Thyroid gland (tissue), 4 donors: ENCODE results near the gene MIAT. TPM values are rescaled to one million over a fixed set of nuclear protein-coding genes. Genes with fewer than 3 reads are reported as not detected.

ENCODE experiments used
- DNase-seq, 2 donors: peaks; one replicate each; pipeline ENCODE4 v3.0.0-alpha.2; 2019
- H3K27ac ChIP-seq, 3 donors: fragments of 200-600 bp; sonication (generic); 1 replicate in 2 of 3; 2 replicates in 1 of 3; pipeline ENCODE4 v1.5.1; 2016 to 2019; ENCODE audit warnings: mild to moderate bottlenecking in 1 of 3, moderate library complexity in 1 of 3
- H3K27me3 ChIP-seq: fragments of 200-600 bp; sonication (generic); one replicate; pipeline ENCODE4 v1.5.1; 2019
- H3K36me3 ChIP-seq, 2 donors: fragments of 200-600 bp; sonication (generic); one replicate each; pipeline ENCODE4 v1.5.1; 2016 to 2019
- H3K4me1 ChIP-seq, 2 donors: fragments of 200-600 bp; sonication (generic); one replicate each; pipeline ENCODE4 v1.5.1; 2017 to 2019
- H3K4me3 ChIP-seq, 3 donors: fragments of 200-600 bp; sonication (generic); replicated peaks in 1 of 3; 1 replicate in 2 of 3; 2 replicates in 1 of 3; pipeline ENCODE4 v1.5.1; 2016; ENCODE audit warnings: mild to moderate bottlenecking in 1 of 3
- H3K9me3 ChIP-seq: fragments of 200-600 bp; sonication (generic); one replicate; pipeline ENCODE4 v1.5.1; 2017
- POLR2A ChIP-seq, 2 donors: fragments of 450-650 bp; IDR thresholded peaks; one replicate each; pipeline ENCODE4 v1.6.1; 2017; ENCODE audit warnings: antibody characterized with exemption in 2 of 2, mild to moderate bottlenecking in 2 of 2, moderate library complexity in 1 of 2
- WGBS, 2 donors: methylation state at CpG; one replicate each; pipeline ENCODE4 v1.1.5; 2017; 5-methylcytosine and 5-hydroxymethylcytosine counted together
- intact Hi-C: fragments of 100-400 bp; cut with DNase I; formaldehyde crosslinking; loops from one replicate; pipeline ENCODE4 v1.15.1; 2023
- total RNA-seq, 4 donors: library from RNA; depleted of rRNA; stranded (reverse); fragments of >200 nt; gene quantifications; one replicate each; pipeline ENCODE4 v1.2.3, GENCODE V29; 2016
- TF ChIP-seq, protein P1 (sequence below), 6 experiments: fragments of 200-600 bp in 3 of 6; fragments of 450-650 bp in 3 of 6; sonication (generic) in 3 of 6; IDR thresholded peaks; one replicate each; pipeline ENCODE4 v1.5.1; 2016 to 2019; ENCODE audit warnings: antibody characterized with exemption in 6 of 6, mild to moderate bottlenecking in 2 of 6, inconsistent platforms in 1 of 6, moderate library complexity in 1 of 6

Gene MIAT
- total RNA-seq, 4 donors from 2014 or later, result 0.67 to 2.6 (median 1.2) TPM

DNA sequence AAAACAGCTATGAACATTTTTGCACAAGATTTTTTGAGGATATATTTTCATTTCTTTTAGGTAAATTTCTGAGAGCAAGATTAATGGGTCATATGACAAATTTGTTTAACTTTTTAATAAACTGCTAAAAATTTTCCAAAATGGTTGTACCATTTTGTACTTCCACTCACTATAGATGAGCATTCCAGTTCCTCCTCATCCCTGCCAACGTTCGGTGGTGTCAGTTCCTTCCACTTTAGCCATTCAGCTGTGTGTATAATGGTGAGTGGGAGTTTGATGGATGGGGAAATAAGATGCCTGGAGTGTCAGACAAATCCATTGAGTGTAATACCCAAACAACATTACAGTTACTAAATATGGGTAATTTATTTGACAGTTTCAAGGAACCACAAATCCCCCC lies 49.7 kb downstream of the MIAT start:
- Histone ChIP-seq H3K27me3 (no peaks in the 10 kb centered on the region), H3K36me3 (no peaks in the 10 kb centered on the region), H3K9me3 (no peaks in the 10 kb centered on the region), H3K27ac (peak overlapping the region in 1 of 3 donors; percentile 25), H3K4me3 (no peak overlapping the region), H3K4me1 (no peaks in the 10 kb centered on the region)
- intact Hi-C loops, result no loop called here
- 98 to 99% methylated on average over 2 of the region's 2 CpGs for WGBS, 2 donors
- TF ChIP-seq, protein P1, sequence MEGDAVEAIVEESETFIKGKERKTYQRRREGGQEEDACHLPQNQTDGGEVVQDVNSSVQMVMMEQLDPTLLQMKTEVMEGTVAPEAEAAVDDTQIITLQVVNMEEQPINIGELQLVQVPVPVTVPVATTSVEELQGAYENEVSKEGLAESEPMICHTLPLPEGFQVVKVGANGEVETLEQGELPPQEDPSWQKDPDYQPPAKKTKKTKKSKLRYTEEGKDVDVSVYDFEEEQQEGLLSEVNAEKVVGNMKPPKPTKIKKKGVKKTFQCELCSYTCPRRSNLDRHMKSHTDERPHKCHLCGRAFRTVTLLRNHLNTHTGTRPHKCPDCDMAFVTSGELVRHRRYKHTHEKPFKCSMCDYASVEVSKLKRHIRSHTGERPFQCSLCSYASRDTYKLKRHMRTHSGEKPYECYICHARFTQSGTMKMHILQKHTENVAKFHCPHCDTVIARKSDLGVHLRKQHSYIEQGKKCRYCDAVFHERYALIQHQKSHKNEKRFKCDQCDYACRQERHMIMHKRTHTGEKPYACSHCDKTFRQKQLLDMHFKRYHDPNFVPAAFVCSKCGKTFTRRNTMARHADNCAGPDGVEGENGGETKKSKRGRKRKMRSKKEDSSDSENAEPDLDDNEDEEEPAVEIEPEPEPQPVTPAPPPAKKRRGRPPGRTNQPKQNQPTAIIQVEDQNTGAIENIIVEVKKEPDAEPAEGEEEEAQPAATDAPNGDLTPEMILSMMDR (IDR thresholded peaks at IDR 0.05), result no peak
- TF ChIP-seq POLR2A (IDR thresholded peaks at IDR 0.05), result no peak
- DNase-seq, result no peak

DNA sequence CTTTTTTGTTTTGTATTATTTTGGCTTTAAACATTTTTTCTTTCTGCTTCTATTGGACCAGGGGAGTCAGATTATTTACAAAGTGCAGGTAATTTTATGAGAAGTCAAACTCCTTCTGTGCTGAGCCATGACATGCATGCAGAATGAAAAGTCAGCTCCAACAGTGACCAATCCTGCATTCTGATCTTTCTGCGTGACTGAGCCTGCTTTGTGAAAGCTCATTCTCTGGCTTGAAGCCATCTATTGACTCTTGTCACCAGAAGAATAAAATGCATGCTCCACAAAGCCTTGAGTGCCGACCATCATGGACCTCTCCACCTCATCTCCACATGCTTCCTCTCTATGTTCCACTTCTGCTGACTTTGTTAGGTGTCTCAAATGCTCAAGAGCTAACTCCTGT lies 50.2 kb downstream of the MIAT start:
- Histone ChIP-seq H3K36me3 (no peaks in the 10 kb centered on the region), H3K4me3 (no peak overlapping the region), H3K27me3 (no peaks in the 10 kb centered on the region), H3K4me1 (no peaks in the 10 kb centered on the region), H3K9me3 (no peaks in the 10 kb centered on the region), H3K27ac (peak overlapping the region in 1 of 3 donors; percentile 25)
- peak in 1 of 2 donors; percentile 36 for DNase-seq
- intact Hi-C loops, result no loop called here
- 41 to 49% methylated on average over 2 of the region's 2 CpGs for WGBS, 2 donors
- TF ChIP-seq, protein P1 (IDR thresholded peaks at IDR 0.05), result no peak
- TF ChIP-seq POLR2A (IDR thresholded peaks at IDR 0.05), result no peak

DNA sequence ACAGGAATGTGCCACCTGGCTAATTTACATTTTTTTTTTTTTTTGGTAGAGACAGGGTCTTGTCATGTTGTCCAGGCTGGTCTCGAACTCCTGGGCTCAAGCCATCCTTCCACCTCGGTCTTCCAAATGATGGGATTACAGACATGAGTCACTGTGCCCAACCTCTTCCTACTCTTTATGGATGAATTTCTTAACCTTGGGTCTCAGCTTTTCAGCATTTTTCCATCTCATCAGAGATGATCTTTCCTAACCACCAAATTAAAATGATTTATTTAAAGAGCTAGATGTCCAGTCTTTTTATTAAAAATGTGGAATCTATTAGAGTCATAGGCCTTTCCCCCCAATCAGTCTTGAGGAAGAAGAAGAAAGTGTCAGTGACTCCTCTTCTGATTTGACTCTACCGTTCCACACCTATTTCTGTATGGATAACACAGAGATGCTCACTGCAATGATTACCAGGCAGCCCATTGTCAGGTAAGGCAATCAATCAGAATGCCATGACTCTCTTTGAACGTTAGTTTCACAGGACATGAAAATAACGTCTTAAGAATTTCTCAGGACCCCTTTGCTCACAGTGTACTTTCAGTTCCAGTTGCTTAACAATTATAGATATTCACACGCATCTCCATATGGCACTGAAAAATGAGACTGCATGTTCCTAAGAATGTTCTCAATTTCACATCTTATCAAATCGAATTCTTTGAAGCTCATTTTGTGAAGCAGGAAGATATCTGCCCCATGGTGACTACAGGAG lies 51.0 kb downstream of the MIAT start:
- no peak for DNase-seq
- Histone ChIP-seq H3K27me3 (no peaks in the 10 kb centered on the region), H3K4me1 (no peaks in the 10 kb centered on the region), H3K9me3 (no peaks in the 10 kb centered on the region), H3K4me3 (no peak overlapping the region), H3K36me3 (no peaks in the 10 kb centered on the region), H3K27ac (peak overlapping the region in 1 of 3 donors; percentile 2)
- intact Hi-C loops, result no loop called here
- 77 to 87% methylated on average over 7 of the region's 7 CpGs for WGBS, 2 donors
- no peak for TF ChIP-seq POLR2A (IDR thresholded peaks at IDR 0.05)
- TF ChIP-seq, protein P1 (IDR thresholded peaks at IDR 0.05), result no peak

DNA sequence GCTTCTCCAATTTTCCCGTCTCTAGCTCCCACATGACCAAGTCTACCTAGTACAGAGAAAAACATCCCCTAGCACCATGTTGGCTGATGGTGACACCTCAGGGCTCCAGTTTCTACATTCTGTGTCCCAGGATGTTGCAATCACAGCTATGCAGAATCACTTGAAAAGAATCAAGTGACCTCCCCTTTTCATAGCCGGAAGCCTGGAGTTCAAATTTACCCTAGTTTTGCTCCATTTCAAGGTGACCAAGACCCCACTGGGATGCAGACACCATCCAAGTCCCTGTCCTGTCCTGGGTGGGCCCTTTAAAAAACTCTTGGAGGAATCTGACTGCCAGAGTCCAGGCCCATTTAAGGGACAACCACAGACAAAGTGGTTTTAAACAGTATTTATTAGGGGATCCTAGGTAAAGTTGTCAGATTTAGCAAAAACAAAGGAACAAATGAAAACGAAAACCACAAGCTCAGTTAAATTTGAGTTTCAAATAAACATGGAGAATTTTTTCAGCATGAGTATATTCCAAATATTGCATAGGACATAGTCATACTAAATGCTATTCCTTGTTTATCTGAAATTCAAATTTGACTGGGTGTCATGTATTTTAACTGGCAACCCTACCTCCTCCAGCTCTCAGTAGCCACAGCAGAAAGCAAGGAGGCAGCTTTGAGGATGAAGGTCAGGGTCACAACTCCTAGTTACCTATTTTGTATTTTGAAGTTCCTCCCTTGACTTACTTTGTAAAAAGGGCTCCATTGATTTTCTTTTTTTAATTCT lies 52.4 kb downstream of the MIAT start:
- intact Hi-C loops, result no loop called here
- H3K4me3 ChIP-seq, result no peak overlapping the region
- WGBS, 2 donors, result 97 to 99% methylated on average over 3 of the region's 3 CpGs
- DNase-seq, result no peak
- peaks cover 0 to 7% of the 10 kb centered on the region in 2 donors for H3K4me1 ChIP-seq
- no peaks in the 10 kb centered on the region for H3K27me3 ChIP-seq
- H3K36me3 ChIP-seq, result no peaks in the 10 kb centered on the region
- no peak overlapping the region for H3K27ac ChIP-seq
- no peak for TF ChIP-seq POLR2A (IDR thresholded peaks at IDR 0.05)
- TF ChIP-seq, protein P1 (IDR thresholded peaks at IDR 0.05), result no peak
- H3K9me3 ChIP-seq, result no peaks in the 10 kb centered on the region
